DMS 273 (cell line): Measurements from ENCODE around the gene DFFB.

Experiments used
- DNase-seq: peaks from one replicate; lab custom pipeline; 2025; ENCODE audit not compliant: unreplicated experiment; lab: John Stamatoyannopoulos, UW

DFFB gene

GRCh38 chr1:3894626-3895278, 37.5 kb downstream of the DFFB start:
- no peak for DNase-seq

- DNase-seq: no peak
These were observed 38.1 kb downstream of the DFFB start for GRCh38 chr1:3895279-3895950.

DNA sequence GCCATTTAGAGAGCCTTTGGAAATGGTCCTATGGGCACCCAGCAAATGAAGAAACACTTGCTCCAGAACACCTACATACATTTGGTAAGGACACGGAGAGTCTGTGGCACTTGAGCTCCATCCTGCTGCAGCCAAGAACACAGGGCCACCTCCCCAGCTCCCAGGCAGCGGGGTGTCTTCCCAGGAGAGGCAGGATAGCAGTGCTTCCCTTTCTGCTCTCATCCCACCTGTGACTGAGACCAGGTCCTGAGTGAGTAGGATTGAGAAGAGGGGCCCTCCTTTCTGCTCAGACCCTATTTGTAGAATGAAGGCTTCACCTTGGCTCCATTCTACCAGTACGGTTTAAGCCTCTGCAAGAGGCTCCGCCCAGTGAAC, 38.7 kb downstream of the DFFB start:
- no peak for DNase-seq

- DNase-seq: no peak
These were observed 39.2 kb downstream of the DFFB start for GRCh38 chr1:3896396-3897000.

- DNase-seq: no peak
These were observed 41.1 kb downstream of the DFFB start for GRCh38 chr1:3898475-3898735.

- DNase-seq: no peak
These were observed 41.9 kb downstream of the DFFB start for GRCh38 chr1:3898994-3899753.

DNA sequence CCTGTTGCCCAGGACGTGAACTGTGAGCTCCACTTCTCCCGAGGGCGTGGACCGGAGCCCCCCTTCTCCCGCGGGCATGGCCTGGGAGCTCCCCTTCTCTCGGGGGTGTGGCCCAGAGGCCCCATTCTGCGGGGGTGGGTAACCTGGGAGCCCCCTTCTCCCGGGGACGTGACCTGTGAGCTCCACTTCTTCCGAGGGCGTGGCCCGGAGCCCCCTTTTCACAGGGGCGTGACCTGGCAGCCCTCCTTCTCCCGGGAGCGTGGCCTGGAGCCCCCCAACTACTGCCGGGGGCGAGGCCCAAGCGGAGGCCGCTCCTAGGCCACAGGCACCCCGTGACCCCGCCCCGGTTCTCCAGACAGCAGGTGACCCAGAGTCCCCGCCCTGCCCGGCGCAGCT, 42.5 kb downstream of the DFFB start:
- peak; percentile 63 for DNase-seq

- DNase-seq: peak; percentile 98
These were observed 43.1 kb downstream of the DFFB start, which contains the start of gene C1orf174 for GRCh38 chr1:3900150-3900968. Gene C1orf174 (minus strand): TSS chr1:3900272. CDS start chr1:3900186, 86 bp downstream.

GRCh38 chr1:3900969-3901529, 43.8 kb downstream of the DFFB start:
- DNase-seq: peak; percentile 97

DNA sequence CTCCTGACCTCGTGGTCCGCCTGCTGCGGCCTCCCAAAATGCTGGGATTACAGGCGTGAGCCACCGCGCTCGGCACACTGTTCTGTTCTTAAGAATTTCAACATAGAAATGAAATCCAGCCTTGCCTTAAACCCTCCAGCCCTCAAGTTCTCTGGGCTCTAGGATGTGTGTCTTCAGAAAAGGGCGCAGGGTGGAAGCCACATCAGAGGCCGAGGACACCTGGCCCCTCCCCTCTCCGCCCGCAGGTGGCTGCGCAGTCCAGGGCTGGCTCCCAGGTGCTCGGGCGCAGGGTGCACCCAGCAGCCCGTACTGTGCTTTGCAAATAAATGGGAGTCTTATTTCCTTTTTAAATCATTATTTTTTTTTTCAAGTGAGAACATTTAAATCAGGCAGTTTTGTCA, 44.8 kb downstream of the DFFB start:
- no peak for DNase-seq

- peak; percentile 61 for DNase-seq
These were observed 45.4 kb downstream of the DFFB start for GRCh38 chr1:3902571-3903091.

DNA sequence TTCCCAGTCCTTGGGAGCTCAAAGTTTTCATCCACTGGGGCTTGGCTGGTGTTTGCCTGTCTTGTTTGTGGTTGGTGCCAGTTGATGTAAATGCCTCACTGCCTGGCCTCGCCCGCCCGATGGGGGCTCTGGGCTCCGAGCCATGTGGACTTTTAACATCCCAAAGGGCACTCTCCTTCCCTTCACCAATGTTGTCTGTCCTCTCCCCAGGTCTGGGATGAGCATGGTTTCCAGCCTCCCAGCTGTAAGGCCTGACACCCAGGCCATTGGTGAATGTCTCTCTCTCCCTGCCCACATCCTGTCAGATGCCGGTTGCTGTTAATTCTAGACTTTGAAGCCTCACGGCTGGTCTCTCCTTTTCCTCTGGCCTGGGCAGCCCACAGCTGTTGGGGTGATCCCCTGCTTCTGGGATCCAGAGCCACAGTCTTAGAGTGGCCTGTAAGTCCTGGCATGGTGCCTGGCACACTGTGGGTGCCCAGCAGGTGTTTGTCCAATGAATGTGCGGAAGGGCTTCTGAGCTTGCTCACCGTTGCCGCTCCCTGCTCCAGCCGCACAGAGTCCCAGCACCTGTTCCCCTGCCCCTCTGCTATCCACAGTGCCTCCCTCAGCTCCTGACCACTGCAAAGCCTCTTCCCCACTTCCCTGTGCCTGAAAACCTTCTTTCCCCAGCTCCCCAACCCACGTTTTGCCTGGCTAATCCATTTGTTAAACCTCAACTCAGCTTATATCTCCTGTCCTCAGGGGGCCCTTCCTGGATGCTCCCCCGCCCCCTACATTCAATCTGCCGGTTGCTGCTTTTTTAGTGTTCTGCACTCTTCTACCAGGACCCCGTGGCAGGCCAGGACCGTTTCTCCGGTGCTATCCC, 46.1 kb downstream of the DFFB start:
- peak; percentile 49 for DNase-seq

- no peak for DNase-seq
These were observed 46.9 kb downstream of the DFFB start for GRCh38 chr1:3904006-3904842.

GRCh38 chr1:3904843-3905185, 47.5 kb downstream of the DFFB start:
- peak; percentile 44 for DNase-seq

GRCh38 chr1:3905266-3905952, 48.1 kb downstream of the DFFB start:
- no peak for DNase-seq

DNA sequence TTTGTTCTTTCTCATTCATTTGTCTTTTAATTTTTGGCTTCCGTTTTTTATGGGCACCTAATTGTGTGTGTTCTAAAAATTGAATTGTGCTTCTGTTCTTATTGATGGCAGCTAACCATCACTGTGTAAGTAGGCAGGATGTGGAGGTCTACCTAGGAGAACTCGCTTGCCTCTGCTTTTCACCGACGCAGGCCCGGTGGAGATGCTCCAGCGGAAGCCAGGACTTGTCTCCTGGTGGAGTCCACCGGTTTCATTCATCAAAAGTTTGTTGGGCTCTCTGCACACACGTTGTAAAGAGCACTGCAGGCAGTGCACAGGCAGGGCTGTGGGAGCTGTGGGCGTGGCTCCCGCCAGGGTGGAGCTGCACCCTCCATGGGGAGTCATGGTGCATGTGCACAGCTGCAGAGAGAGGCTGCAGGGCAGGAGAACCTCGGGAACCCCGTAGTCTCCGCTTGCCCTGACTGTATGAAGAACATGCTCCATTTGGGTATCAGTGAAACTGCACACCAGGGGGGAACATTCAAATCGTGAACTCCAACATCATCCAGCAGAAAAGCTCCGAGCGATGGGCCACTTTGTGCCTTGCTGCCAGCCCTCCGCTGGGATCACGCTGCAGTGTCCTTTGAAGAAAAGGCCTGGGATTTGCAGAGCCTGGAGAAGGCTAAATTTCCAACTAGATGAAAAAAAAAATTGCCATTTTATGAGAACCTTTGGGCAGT, 48.8 kb downstream of the DFFB start:
- DNase-seq: no peak

DNA sequence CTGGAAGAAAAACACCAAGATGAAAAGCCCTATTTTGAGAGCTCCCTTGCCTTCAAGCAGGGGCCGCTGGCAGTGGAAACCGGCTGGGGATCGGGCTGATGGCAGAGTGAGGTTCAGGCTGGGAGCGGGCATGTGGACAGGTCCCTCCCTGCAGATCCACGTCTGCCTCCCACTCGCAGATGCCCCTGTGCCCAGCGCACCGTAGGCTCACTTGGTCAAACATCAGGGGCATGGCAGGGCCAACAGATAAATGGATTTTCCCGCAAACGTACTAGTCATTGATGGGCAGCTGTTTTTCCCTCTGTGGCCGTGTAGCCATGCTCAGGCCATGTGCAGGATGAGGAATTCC, 49.4 kb downstream of the DFFB start:
- DNase-seq: no peak
